ENCODE data around the gene PSKH1.
A peak's percentile ranks its signal among the peaks of the same experiment; 100 is the strongest.

The PSKH1 gene

DNA sequence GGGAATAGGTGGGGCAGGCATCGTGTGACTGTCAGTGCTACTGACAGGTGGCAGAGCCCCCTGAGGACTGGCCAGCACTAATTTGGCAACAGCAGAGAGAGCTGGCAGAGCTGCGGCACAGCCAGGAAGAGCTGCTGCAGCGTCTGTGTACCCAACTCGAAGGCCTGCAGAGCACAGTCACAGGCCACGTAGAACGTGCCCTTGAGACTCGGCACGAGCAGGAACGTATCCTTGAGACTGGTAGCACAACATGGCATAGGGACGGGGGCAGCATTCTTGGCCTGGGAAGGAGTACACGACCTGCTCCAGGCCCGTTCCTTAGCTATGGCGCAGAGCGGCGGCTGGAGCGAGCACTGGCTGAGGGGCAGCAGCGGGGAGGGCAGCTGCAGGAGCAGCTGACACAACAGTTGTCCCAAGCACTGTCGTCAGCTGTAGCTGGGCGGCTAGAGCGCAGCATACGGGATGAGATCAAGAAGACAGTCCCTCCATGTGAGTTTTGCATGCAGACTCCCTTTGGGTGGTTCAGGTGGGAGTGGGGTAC lies 11.4 kb upstream of the PSKH1 start:
- TF ChIP-seq, protein P1, sequence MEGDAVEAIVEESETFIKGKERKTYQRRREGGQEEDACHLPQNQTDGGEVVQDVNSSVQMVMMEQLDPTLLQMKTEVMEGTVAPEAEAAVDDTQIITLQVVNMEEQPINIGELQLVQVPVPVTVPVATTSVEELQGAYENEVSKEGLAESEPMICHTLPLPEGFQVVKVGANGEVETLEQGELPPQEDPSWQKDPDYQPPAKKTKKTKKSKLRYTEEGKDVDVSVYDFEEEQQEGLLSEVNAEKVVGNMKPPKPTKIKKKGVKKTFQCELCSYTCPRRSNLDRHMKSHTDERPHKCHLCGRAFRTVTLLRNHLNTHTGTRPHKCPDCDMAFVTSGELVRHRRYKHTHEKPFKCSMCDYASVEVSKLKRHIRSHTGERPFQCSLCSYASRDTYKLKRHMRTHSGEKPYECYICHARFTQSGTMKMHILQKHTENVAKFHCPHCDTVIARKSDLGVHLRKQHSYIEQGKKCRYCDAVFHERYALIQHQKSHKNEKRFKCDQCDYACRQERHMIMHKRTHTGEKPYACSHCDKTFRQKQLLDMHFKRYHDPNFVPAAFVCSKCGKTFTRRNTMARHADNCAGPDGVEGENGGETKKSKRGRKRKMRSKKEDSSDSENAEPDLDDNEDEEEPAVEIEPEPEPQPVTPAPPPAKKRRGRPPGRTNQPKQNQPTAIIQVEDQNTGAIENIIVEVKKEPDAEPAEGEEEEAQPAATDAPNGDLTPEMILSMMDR (IDR thresholded peaks at IDR 0.05; ENCODE audit: low read length, missing control alignments): no peak
- no peak overlapping the region for H3K4me3 ChIP-seq (replicated peaks; ENCODE audit: low read depth, low read length)
- DNase-seq (ENCODE audit: low read depth): no peak

GRCh38 chr16:67882374-67883145 lies 10.5 kb upstream of the PSKH1 start:
- TF ChIP-seq, protein P1 (IDR thresholded peaks at IDR 0.05; ENCODE audit: low read length, missing control alignments): no peak
- DNase-seq (ENCODE audit: low read depth): no peak
- H3K4me3 ChIP-seq (replicated peaks; ENCODE audit: low read depth, low read length): no peak overlapping the region

DNA sequence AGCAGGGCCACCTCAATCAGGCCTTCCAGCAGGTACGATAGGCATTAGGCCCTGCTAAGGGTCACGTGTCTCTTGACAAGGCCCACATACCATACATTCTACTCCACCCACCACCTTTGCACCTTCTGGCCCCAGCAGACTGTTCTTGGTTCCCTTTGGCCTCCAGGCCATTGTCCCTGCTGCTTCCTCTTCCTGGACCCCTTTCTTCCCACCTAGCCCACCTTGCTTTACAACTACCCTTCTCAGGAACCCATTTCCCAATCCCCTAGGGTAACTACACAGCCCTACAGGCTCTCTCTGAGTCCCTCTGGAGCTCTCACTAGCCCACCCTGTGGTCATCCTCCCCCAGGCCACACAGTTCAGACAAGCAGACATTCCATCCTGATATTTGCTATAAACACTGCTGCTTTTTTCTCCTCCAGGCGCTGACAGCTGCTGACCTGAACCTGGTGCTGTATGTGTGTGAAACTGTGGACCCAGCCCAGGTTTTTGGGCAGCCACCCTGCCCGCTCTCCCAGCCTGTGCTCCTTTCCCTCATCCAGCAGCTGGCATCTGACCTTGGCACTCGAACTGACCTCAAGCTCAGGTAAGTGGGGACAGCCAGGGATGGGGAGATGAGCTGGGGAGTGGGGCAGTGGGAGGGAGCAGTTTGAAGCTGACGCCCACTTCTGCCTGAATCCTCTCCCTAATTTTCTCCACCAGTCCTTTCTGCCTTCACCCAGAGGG lies 9.7 kb upstream of the PSKH1 start:
- no peak for DNase-seq (ENCODE audit: low read depth)
- no peak overlapping the region for H3K4me3 ChIP-seq (replicated peaks; ENCODE audit: low read depth, low read length)
- TF ChIP-seq, protein P1 (IDR thresholded peaks at IDR 0.05; ENCODE audit: low read length, missing control alignments): no peak

- TF ChIP-seq, protein P1 (IDR thresholded peaks at IDR 0.05; ENCODE audit: low read length, missing control alignments): peak; percentile 84
- DNase-seq (ENCODE audit: low read depth): peak; percentile 56
- H3K4me3 ChIP-seq (replicated peaks; ENCODE audit: low read depth, low read length): no peak overlapping the region
These were observed 9.2 kb upstream of the PSKH1 start for GRCh38 chr16:67883872-67884261.

DNA sequence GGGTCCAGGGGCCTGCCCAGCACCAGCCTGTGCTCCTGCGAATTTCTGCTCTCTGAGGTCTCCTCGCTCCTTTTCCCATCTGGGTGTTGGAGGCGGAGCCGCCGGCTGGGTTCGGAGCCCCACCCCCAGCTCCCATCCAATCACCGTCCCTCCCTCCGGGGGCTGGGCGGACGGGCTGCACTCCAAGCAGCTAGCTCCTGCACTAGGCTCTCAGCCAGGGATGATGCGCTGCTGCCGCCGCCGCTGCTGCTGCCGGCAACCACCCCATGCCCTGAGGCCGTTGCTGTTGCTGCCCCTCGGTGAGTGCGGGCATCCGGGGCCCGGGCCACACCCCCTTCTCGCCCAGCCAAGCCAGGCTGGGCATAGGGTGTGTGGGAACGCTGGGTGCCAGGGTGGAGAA lies 8.4 kb upstream of the PSKH1 start, which contains the start of gene NRN1L:
NRN1L (plus strand) TSS at position 202 of the 400 bp plus-strand sequence; CDS start at position 221, 19 bp downstream.
- TF ChIP-seq, protein P1 (IDR thresholded peaks at IDR 0.05; ENCODE audit: low read length, missing control alignments): no peak
- H3K4me3 ChIP-seq (replicated peaks; ENCODE audit: low read depth, low read length): no peak within 1 kb of the TSS
- peak; percentile 91 for DNase-seq (ENCODE audit: low read depth)

GRCh38 chr16:67885545-67885944 lies 7.5 kb upstream of the PSKH1 start:
- no peak overlapping the region for H3K4me3 ChIP-seq (replicated peaks; ENCODE audit: low read depth, low read length)
- TF ChIP-seq, protein P1 (IDR thresholded peaks at IDR 0.05; ENCODE audit: low read length, missing control alignments): no peak
- DNase-seq (ENCODE audit: low read depth): no peak

All from fibroblast of pulmonary artery (primary cell).